ENCODE data around the gene TOM1L2. TPM values are rescaled to one million over a fixed set of nuclear protein-coding genes. Genes with fewer than 3 reads are reported as not detected.

The TOM1L2 gene
- total and polyA plus RNA-seq, 2 of the 4 experiments (the other 2 are of a cell fraction), result 34.4 to 51.7 TPM

- POLR2A ChIA-PET (ENCODE audit: unreplicated experiment), result no interaction called here
- H3K9me3 ChIP-seq (ENCODE audit: control insufficient read depth, insufficient read depth, low read length), result no peaks in the 10 kb centered on the region
- intact Hi-C loops (cut with micrococcal nuclease), result no loop called here
- TF ChIP-seq SMC3 (IDR thresholded peaks at IDR 0.05; ENCODE audit: low read depth, low read length) (no peak), FOS (IDR thresholded peaks at IDR 0.05; ENCODE audit: low read depth, low read length) (no peak), MXI1 (IDR thresholded peaks at IDR 0.05; ENCODE audit: borderline replicate concordance, low read depth, low read length) (no peak), POLR2A (IDR thresholded peaks at IDR 0.05; ENCODE audit: low read depth, low read length) (no peak), CTCF (conservative IDR thresholded peaks at IDR 0.05; ENCODE audit: low read depth, low read length) (no peak), RFX5 (IDR thresholded peaks at IDR 0.05; ENCODE audit: low read depth, low read length) (no peak), MAZ (IDR thresholded peaks at IDR 0.05; ENCODE audit: borderline replicate concordance, low read depth, low read length) (no peak), RCOR1 (IDR thresholded peaks at IDR 0.05; ENCODE audit: insufficient replicate concordance, low read length) (no peak), BHLHE40 (IDR thresholded peaks at IDR 0.05; ENCODE audit: low read depth, low read length) (no peak), CEBPB (IDR thresholded peaks at IDR 0.05; ENCODE audit: low read depth, low read length) (no peak), CHD1 (IDR thresholded peaks at IDR 0.05; ENCODE audit: low read depth, low read length) (no peak), RAD21 (IDR thresholded peaks at IDR 0.05; ENCODE audit: low read length) (no peak), NFE2L2 (IDR thresholded peaks at IDR 0.05; ENCODE audit: low read depth, low read length) (no peak)
- TF ChIP-seq, protein P1, sequence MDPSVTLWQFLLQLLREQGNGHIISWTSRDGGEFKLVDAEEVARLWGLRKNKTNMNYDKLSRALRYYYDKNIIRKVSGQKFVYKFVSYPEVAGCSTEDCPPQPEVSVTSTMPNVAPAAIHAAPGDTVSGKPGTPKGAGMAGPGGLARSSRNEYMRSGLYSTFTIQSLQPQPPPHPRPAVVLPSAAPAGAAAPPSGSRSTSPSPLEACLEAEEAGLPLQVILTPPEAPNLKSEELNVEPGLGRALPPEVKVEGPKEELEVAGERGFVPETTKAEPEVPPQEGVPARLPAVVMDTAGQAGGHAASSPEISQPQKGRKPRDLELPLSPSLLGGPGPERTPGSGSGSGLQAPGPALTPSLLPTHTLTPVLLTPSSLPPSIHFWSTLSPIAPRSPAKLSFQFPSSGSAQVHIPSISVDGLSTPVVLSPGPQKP (IDR thresholded peaks at IDR 0.05; ENCODE audit: borderline replicate concordance, low read depth, low read length), result no peak
- TF ChIP-seq, protein P2, sequence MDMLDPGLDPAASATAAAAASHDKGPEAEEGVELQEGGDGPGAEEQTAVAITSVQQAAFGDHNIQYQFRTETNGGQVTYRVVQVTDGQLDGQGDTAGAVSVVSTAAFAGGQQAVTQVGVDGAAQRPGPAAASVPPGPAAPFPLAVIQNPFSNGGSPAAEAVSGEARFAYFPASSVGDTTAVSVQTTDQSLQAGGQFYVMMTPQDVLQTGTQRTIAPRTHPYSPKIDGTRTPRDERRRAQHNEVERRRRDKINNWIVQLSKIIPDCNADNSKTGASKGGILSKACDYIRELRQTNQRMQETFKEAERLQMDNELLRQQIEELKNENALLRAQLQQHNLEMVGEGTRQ (IDR thresholded peaks at IDR 0.05; ENCODE audit: low read depth, low read length), result no peak
- H2BK20ac ChIP-seq (ENCODE audit: low read depth, low read length), result no peak overlapping the region
- H4K20me1 ChIP-seq (ENCODE audit: insufficient read depth, low read length), result peaks cover 54% of the 10 kb centered on the region
- in situ Hi-C loops (cut with MboI; ENCODE audit: low sequenced_read_pairs), result no loop called here
- no peaks in the 10 kb centered on the region for H3K9me1 ChIP-seq (ENCODE audit: insufficient read depth, low read length)
- no peak overlapping the region for H2AFZ ChIP-seq (replicated peaks; ENCODE audit: low read length, poor library complexity)
- peaks cover 20 to 74% of the 10 kb centered on the region in 2 experiments for H3K79me1 ChIP-seq (ENCODE audit: low read depth in 1 of 2, low read length in 2 of 2)
- DNase-seq, result no peak
- peaks cover 58% of the 10 kb centered on the region for H3K36me3 ChIP-seq (ENCODE audit: control insufficient read depth, insufficient read depth, low read length)
- no peak overlapping the region for H3K56ac ChIP-seq (ENCODE audit: extremely low read depth, insufficient read depth, low read length)
- no peak overlapping the region for H3K23ac ChIP-seq (ENCODE audit: low read depth, low read length)
- H3K4ac ChIP-seq (ENCODE audit: low read depth, low read length), result no peak overlapping the region
- CTCF ChIA-PET, result no interaction called here
- no peak overlapping the region for H4K91ac ChIP-seq (ENCODE audit: insufficient read depth, low read depth, low read length)
- H4K8ac ChIP-seq (ENCODE audit: low read depth in 2 of 2, low read length in 2 of 2), result no peak overlapping the region
- H3K4me1 ChIP-seq (ENCODE audit: control insufficient read depth, insufficient read depth, low read length), result peaks cover 2% of the 10 kb centered on the region; the same call in 1 of the 2 replicates
- no peak overlapping the region for H3K4me3 ChIP-seq (ENCODE audit: insufficient read depth, low read depth, low read length)
- H2BK120ac ChIP-seq (ENCODE audit: low read depth, low read length), result no peak overlapping the region
- no peak overlapping the region for H4K5ac ChIP-seq (ENCODE audit: low read depth, low read length)
- no peak overlapping the region for H3K14ac ChIP-seq (replicated peaks; ENCODE audit: low read depth, low read length)
- WGBS, 2 experiments (ENCODE audit: extremely low coverage in 2 of 2, insufficient read length in 1 of 2), result no CpG with 5 or more reads among the region's 3 CpGs
- no peak overlapping the region for H2BK5ac ChIP-seq (ENCODE audit: low read depth, low read length, poor library complexity, severe bottlenecking)
- dilution Hi-C loops (cut with HindIII; ENCODE audit: low sequenced_read_pairs, unreplicated experiment), result no loop called here
- H3K18ac ChIP-seq (ENCODE audit: low read depth, low read length), result no peak overlapping the region
- BruUV-seq (replicated peaks), result no TSS peak
- H2AK5ac ChIP-seq (ENCODE audit: low read depth, low read length), result no peak overlapping the region
- no peak overlapping the region for H3K4me2 ChIP-seq (ENCODE audit: low read depth, low read length)
- no peak overlapping the region for H2AK9ac ChIP-seq (replicated peaks; ENCODE audit: low read depth, low read length, poor library complexity)
- no peak overlapping the region for H2BK15ac ChIP-seq (ENCODE audit: low read depth, low read length)
- no peak for ATAC-seq (ENCODE audit: low read depth)
- H3K27me3 ChIP-seq (ENCODE audit: control insufficient read depth, insufficient read depth, low read length), result no peaks in the 10 kb centered on the region
- no peak overlapping the region for H3K9ac ChIP-seq (ENCODE audit: low read depth, low read length)
- H3K27ac ChIP-seq (ENCODE audit: insufficient read depth, low read length), result no peak overlapping the region
These were observed 168.2 kb downstream of the TOM1L2 start for GRCh38 chr17:17804007-17804406.

Data from IMR-90 (cell line).